Neural cell (in vitro differentiated cells): ENCODE results near the gene NUCB2.

Experiments used
- EP300 ChIP-seq: fragments of 450-650 bp; conservative IDR thresholded peaks from 2 replicates; pipeline ENCODE4 v1.6.1; 2014; ENCODE audit warnings: antibody characterized with exemption, mild to moderate bottlenecking, moderate library complexity; ENCODE audit not compliant: poor library complexity, severe bottlenecking
- EZH2 ChIP-seq: fragments of 200-600, 300-800 bp; shearing (Covaris generic), sonication (generic); IDR thresholded peaks from 2 replicates; pipeline ENCODE4 v1.6.1; 2014; ENCODE audit warnings: antibody characterized with exemption, low read length, borderline replicate concordance, mild to moderate bottlenecking; ENCODE audit not compliant: insufficient read depth, poor library complexity, severe bottlenecking
- REST ChIP-seq: IDR thresholded peaks from 2 replicates; pipeline ENCODE4 v1.6.1; 2012; ENCODE audit warnings: borderline replicate concordance
- SMC3 ChIP-seq: fragments of 450-650 bp; conservative IDR thresholded peaks from 2 replicates; pipeline ENCODE4 v1.6.1; 2014; ENCODE audit warnings: antibody characterized with exemption, mild to moderate bottlenecking, moderate library complexity; ENCODE audit not compliant: poor library complexity
- TF ChIP-seq, protein P1 (sequence below): fragments of 450-650 bp; IDR thresholded peaks from 2 replicates; pipeline ENCODE4 v1.5.1; 2014; ENCODE audit warnings: antibody characterized with exemption, mild to moderate bottlenecking, moderate library complexity; ENCODE audit not compliant: poor library complexity, severe bottlenecking

- no peak for TF ChIP-seq SMC3
- no peak for TF ChIP-seq REST
- TF ChIP-seq, protein P1, sequence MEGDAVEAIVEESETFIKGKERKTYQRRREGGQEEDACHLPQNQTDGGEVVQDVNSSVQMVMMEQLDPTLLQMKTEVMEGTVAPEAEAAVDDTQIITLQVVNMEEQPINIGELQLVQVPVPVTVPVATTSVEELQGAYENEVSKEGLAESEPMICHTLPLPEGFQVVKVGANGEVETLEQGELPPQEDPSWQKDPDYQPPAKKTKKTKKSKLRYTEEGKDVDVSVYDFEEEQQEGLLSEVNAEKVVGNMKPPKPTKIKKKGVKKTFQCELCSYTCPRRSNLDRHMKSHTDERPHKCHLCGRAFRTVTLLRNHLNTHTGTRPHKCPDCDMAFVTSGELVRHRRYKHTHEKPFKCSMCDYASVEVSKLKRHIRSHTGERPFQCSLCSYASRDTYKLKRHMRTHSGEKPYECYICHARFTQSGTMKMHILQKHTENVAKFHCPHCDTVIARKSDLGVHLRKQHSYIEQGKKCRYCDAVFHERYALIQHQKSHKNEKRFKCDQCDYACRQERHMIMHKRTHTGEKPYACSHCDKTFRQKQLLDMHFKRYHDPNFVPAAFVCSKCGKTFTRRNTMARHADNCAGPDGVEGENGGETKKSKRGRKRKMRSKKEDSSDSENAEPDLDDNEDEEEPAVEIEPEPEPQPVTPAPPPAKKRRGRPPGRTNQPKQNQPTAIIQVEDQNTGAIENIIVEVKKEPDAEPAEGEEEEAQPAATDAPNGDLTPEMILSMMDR: no peak
- TF ChIP-seq EP300: no peak
- TF ChIP-seq EZH2: no peak
Observed at GRCh38 chr11:17257196-17257595, 19.3 kb upstream of the NUCB2 start.
